Measurements from ENCODE around the gene LYPD5. TPM values are rescaled to one million over a fixed set of nuclear protein-coding genes. Genes with fewer than 3 reads are reported as not detected.

Gene LYPD5
- total RNA-seq, 1 experiment from 2014 or later = 0.37 TPM

- DNase-seq (ENCODE audit: low read depth) = peak; percentile 99
These were observed 47.6 kb downstream of the LYPD5 start, which contains the start of gene SMG9 for GRCh38 chr19:43754503-43755255. Gene SMG9 (minus strand): TSS chr19:43754962. CDS start chr19:43750741, 4,221 bp downstream.

GRCh38 chr19:43754253-43754502, 48.1 kb downstream of the LYPD5 start:
- DNase-seq (ENCODE audit: low read depth) = no peak

DNA sequence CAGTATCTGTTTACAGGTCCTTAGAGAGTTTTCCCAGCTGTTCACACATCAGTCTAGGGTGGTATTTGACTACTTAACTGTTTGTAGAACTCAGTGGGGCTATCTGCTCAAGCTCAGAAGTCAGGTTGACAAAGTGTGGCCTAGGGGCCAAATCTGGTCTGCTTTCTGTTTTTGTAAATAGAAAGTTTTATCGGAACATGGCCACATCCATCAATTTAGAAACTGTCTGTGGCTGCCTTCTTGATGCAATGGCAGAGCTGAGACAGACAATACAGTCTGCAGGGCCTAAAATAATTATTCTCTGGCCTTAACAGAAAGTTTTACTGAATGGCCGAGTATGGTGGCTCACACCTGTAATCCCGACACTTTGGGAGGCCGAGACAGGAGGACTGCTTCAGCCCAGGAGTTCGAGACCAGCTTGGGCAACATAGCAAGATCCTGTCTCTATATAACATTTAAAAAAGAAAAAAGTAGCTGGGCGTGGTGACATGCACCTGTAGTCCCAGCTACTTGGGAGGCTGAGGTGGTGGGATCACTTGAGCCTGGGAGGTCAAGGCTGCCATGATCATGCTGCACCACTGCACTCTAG, 49.9 kb downstream of the LYPD5 start:
- DNase-seq (ENCODE audit: low read depth) = no peak

GRCh38 chr19:43751466-43752220, 50.6 kb downstream of the LYPD5 start:
- no peak for DNase-seq (ENCODE audit: low read depth)

DNA sequence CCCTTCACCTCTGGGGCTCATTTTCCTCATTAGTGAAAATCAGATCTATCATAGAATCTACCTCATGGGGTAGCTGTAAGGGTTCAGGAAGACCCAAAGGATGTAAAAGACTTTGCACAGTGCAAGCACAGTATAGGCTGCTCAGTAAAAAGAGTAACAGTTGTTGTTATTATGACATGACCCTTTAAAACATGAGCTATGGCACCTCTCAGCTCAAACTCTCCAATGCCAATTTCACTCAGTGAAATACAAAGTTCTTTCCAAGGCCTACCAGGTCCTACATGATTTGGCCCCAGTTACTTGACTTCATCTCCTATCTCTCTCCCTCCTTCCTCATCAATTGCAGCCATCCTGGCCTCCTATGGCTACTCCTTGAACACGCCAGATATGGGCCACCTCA, 52.3 kb downstream of the LYPD5 start:
- no peak for DNase-seq (ENCODE audit: low read depth)

GRCh38 chr19:43749152-43749551, 53.1 kb downstream of the LYPD5 start:
- DNase-seq (ENCODE audit: low read depth) = no peak

GRCh38 chr19:43748685-43749084, 53.6 kb downstream of the LYPD5 start:
- no peak for DNase-seq (ENCODE audit: low read depth)

GRCh38 chr19:43748205-43748594, 54.0 kb downstream of the LYPD5 start:
- no peak for DNase-seq (ENCODE audit: low read depth)

DNA sequence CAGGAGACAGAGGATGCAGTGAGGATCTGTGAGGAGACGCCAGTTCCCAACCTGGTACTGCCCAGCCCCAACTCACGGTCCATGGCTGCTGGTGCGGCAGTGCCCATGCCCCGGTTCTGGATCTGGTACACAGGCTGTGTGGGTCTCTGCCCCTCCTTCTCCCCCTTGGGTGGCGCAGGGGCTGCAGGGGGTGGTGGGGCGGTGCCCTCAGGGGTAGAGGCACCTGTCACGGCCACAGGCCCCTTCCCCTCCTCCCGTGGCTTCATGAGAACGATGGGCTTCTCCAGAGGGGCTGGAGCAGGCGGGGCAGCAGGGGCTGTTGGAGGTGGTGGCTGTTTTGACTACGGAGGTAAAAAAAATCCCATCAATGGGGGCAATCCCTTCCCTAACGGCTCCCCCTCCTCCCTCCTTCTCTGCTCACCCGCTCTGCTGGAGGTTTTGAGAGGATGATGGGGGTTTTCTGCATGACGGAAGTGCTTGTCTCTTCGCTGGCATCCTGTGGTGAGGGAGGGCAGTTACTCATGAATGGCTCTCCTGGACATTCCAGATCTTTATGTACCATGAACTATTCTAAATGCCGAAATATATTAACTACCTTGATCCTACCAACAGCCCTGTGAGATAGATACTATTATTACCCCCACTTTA, 54.6 kb downstream of the LYPD5 start:
- DNase-seq (ENCODE audit: low read depth) = peak; percentile 60

Other genes with a start within 250 kb of the LYPD5 start
- gene XRCC1, start 226.9 kb downstream of the LYPD5 start, total RNA-seq (2014; rRNA removed; shearing (Covaris generic)) = 24.3 and 32.5 TPM in 2 replicates
- gene PINLYP, start 226.6 kb downstream of the LYPD5 start, total RNA-seq (2014; rRNA removed; shearing (Covaris generic)) = 0.58 TPM in 1 of 2 replicates, not detected in the other
- gene IRGQ, start 206.3 kb downstream of the LYPD5 start, total RNA-seq (2014; rRNA removed; shearing (Covaris generic)) = 7.1 and 12.4 TPM in 2 replicates
- gene ZNF576, start 205.9 kb downstream of the LYPD5 start, total RNA-seq (2014; rRNA removed; shearing (Covaris generic)) = 19.4 and 19.9 TPM in 2 replicates
- 0.03 TPM in 1 of 2 replicates, not detected in the other for gene SRRM5, start 190.4 kb downstream of the LYPD5 start, total RNA-seq (2014; rRNA removed; shearing (Covaris generic))
- 23.6 and 24.8 TPM in 2 replicates for gene ZNF428, start 182.8 kb downstream of the LYPD5 start, total RNA-seq (2014; rRNA removed; shearing (Covaris generic))
- 1.3 and 1.5 TPM in 2 replicates for gene CADM4, start 162.6 kb downstream of the LYPD5 start, total RNA-seq (2014; rRNA removed; shearing (Covaris generic))
- 217 and 240 TPM in 2 replicates for gene PLAUR, start 132.3 kb downstream of the LYPD5 start, total RNA-seq (2014; rRNA removed; shearing (Covaris generic))
- gene IRGC, start 86.4 kb downstream of the LYPD5 start, total RNA-seq (2014; rRNA removed; shearing (Covaris generic)) = not detected in 2 replicates
- gene SMG9, start 47.5 kb downstream of the LYPD5 start, total RNA-seq (2014; rRNA removed; shearing (Covaris generic)) = 29.0 and 37.5 TPM in 2 replicates
- gene KCNN4, start 21.5 kb downstream of the LYPD5 start, total RNA-seq (2014; rRNA removed; shearing (Covaris generic)) = 108 and 120 TPM in 2 replicates
- gene ZNF283, start 24.9 kb upstream of the LYPD5 start, total RNA-seq (2014; rRNA removed; shearing (Covaris generic)) = 4.3 and 6.0 TPM in 2 replicates
- gene ZNF404, start 81.5 kb upstream of the LYPD5 start, total RNA-seq (2014; rRNA removed; shearing (Covaris generic)) = 1.1 and 1.2 TPM in 2 replicates
- 22.8 and 25.4 TPM in 2 replicates for gene ZNF45, start 132.8 kb upstream of the LYPD5 start, total RNA-seq (2014; rRNA removed; shearing (Covaris generic))
- 3.1 and 3.7 TPM in 2 replicates for gene ZNF221, start 148.8 kb upstream of the LYPD5 start, total RNA-seq (2014; rRNA removed; shearing (Covaris generic))
- gene ZNF155, start 181.7 kb upstream of the LYPD5 start, total RNA-seq (2014; rRNA removed; shearing (Covaris generic)) = 4.4 and 5.3 TPM in 2 replicates
- gene ZNF230, start 200.5 kb upstream of the LYPD5 start, total RNA-seq (2014; rRNA removed; shearing (Covaris generic)) = 2.6 and 5.3 TPM in 2 replicates
- 3.7 and 5.6 TPM in 2 replicates for gene ZNF222, start 222.9 kb upstream of the LYPD5 start, total RNA-seq (2014; rRNA removed; shearing (Covaris generic))
- 4.2 and 6.1 TPM in 2 replicates for gene ZNF223, start 249.6 kb upstream of the LYPD5 start, total RNA-seq (2014; rRNA removed; shearing (Covaris generic))

Measured in HT1080 (cell line).